ENCODE data around the gene MRPS2.

DNA sequence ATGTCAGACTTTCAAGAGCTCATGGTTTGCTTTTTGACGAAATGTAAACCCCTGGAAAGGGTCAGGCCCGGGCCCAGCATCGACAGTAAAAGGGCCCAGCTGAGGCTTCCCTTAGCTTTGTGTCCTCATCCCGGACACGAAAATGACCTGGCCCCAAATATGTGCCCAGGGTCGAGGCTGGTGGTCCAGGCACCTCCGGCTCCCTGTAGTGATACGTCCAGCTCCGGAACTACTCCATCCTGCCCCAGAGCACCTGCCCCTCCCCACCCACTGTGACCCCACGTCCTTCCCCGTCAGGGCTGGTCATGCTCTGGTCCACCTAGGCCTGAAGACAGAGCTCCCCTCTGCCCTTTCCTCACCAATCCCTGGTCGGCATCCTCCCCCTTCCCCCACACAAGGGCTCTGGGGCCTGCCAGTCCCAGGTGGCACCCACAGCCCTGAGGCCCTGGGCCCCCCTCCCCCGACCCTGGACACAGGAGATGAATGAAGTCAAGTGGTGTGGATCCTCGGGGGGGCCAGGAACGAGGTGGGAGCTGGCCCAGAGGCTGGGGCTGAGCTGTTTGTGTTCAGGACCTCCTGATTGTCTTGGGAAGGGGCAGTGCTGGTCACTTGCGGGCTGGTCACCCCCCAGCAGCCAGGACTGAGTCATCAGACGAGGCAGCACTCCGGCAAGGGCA lies 51.7 kb downstream of the MRPS2 start:
- TF ChIP-seq, protein P1, sequence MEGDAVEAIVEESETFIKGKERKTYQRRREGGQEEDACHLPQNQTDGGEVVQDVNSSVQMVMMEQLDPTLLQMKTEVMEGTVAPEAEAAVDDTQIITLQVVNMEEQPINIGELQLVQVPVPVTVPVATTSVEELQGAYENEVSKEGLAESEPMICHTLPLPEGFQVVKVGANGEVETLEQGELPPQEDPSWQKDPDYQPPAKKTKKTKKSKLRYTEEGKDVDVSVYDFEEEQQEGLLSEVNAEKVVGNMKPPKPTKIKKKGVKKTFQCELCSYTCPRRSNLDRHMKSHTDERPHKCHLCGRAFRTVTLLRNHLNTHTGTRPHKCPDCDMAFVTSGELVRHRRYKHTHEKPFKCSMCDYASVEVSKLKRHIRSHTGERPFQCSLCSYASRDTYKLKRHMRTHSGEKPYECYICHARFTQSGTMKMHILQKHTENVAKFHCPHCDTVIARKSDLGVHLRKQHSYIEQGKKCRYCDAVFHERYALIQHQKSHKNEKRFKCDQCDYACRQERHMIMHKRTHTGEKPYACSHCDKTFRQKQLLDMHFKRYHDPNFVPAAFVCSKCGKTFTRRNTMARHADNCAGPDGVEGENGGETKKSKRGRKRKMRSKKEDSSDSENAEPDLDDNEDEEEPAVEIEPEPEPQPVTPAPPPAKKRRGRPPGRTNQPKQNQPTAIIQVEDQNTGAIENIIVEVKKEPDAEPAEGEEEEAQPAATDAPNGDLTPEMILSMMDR (conservative IDR thresholded peaks at IDR 0.05; ENCODE audit: low read depth in 2 of 2) = no peak
- TF ChIP-seq POLR2AphosphoS5 (IDR thresholded peaks at IDR 0.05; ENCODE audit: low read depth) = no peak
- no peak for TF ChIP-seq EZH2 (IDR thresholded peaks at IDR 0.05; ENCODE audit: low read depth, unreplicated experiment)
- no peak for TF ChIP-seq REST (IDR thresholded peaks at IDR 0.05; ENCODE audit: unreplicated experiment)
- TF ChIP-seq JUNB (IDR thresholded peaks at IDR 0.05; ENCODE audit: unreplicated experiment) = no peak
